SK-N-SH treated with all-trans-retinoic acid at 6 μM for 48 hours (cell line): ENCODE data around the gene SPAG4.

Source experiments
- ATAC-seq: fragments of 200-7000 bp; cut with Tn5 transposase; 3 replicates; pipeline ENCODE4 v1.9.1; 2020; ENCODE audit warnings: mild to moderate bottlenecking, moderate library complexity
- ARNTL ChIP-seq: fragments of 450-650 bp; formaldehyde crosslinking; IDR thresholded peaks from 2 replicates; pipeline ENCODE4 v1.5.0; 2020; ENCODE audit warnings: low read depth, mild to moderate bottlenecking, moderate library complexity, borderline replicate concordance
- BACH2 ChIP-seq: fragments of 250-450 bp; sonication (Bioruptor Pico); IDR thresholded peaks from 2 replicates; pipeline ENCODE4 v1.9.0; 2021; ENCODE audit warnings: mild to moderate bottlenecking, borderline replicate concordance
- CSDC2 ChIP-seq: fragments of 250-450 bp; sonication (Bioruptor Pico); IDR thresholded peaks from 2 replicates; pipeline ENCODE4 v1.5.0; 2020; ENCODE audit warnings: mild to moderate bottlenecking, moderate library complexity
- ESRRG ChIP-seq: fragments of 250-450 bp; sonication (Bioruptor Pico); IDR thresholded peaks from 2 replicates; pipeline ENCODE4 v1.6.1; 2021; ENCODE audit warnings: mild to moderate bottlenecking
- GLIS3 ChIP-seq: fragments of 250-450 bp; sonication (Bioruptor Pico); IDR thresholded peaks from 2 replicates; pipeline ENCODE4 v1.5.0; 2020; ENCODE audit warnings: mild to moderate bottlenecking, moderate library complexity
- ISL1 ChIP-seq: fragments of 250-450 bp; sonication (Bioruptor Pico); IDR thresholded peaks from 2 replicates; pipeline ENCODE4 v2.1.2; 2022; ENCODE audit warnings: mild to moderate bottlenecking, moderate library complexity
- OSR1 ChIP-seq: fragments of 250-450 bp; sonication (Bioruptor Pico); IDR thresholded peaks from 2 replicates; pipeline ENCODE4 v1.8.0; 2022; ENCODE audit warnings: moderate library complexity, mild to moderate bottlenecking, inconsistent platforms
- POU6F1 ChIP-seq: fragments of 250-450 bp; sonication (Bioruptor Pico); IDR thresholded peaks from 2 replicates; pipeline ENCODE4 v1.8.0; 2021; ENCODE audit warnings: low read depth, mild to moderate bottlenecking, moderate library complexity, borderline replicate concordance
- PPARA ChIP-seq: fragments of 250-450 bp; sonication (Bioruptor Pico); IDR thresholded peaks from 2 replicates; pipeline ENCODE4 v1.5.0; 2020; ENCODE audit warnings: mild to moderate bottlenecking, borderline replicate concordance
- RARB ChIP-seq: fragments of 250-450 bp; sonication (Bioruptor Pico); IDR thresholded peaks from 2 replicates; pipeline ENCODE4 v1.8.0; 2021; ENCODE audit warnings: mild to moderate bottlenecking, moderate library complexity
- SNAI2 ChIP-seq: fragments of 250-450 bp; sonication (Bioruptor Pico); IDR thresholded peaks from 2 replicates; pipeline ENCODE4 v1.5.0; 2020; ENCODE audit warnings: mild to moderate bottlenecking, moderate library complexity
- TCF4 ChIP-seq: fragments of 250-450 bp; sonication (Bioruptor Pico); IDR thresholded peaks from 2 replicates; pipeline ENCODE4 v1.8.0; 2021; ENCODE audit warnings: mild to moderate bottlenecking, moderate library complexity, borderline replicate concordance
- TOX ChIP-seq: fragments of 250-450 bp; sonication (Bioruptor Pico); IDR thresholded peaks from 2 replicates; pipeline ENCODE4 v1.8.0; 2021; ENCODE audit warnings: mild to moderate bottlenecking, moderate library complexity, borderline replicate concordance
- ZFP3 ChIP-seq: fragments of 250-450 bp; sonication (Bioruptor Pico); IDR thresholded peaks from 2 replicates; pipeline ENCODE4 v1.5.0; 2020; ENCODE audit warnings: mild to moderate bottlenecking, moderate library complexity
- ZFP30 ChIP-seq: fragments of 450-650 bp; formaldehyde crosslinking; IDR thresholded peaks from 2 replicates; pipeline ENCODE4 v1.5.0; 2022; ENCODE audit warnings: mild to moderate bottlenecking, moderate library complexity
- ZNF565 ChIP-seq: fragments of 450-650 bp; formaldehyde crosslinking; conservative IDR thresholded peaks from 2 replicates; pipeline ENCODE4 v1.5.0; 2020; ENCODE audit warnings: low read depth, mild to moderate bottlenecking, moderate library complexity
- ZNF70 ChIP-seq: fragments of 450-650 bp; formaldehyde crosslinking; IDR thresholded peaks from 2 replicates; pipeline ENCODE4 v1.5.0; 2020; ENCODE audit warnings: mild to moderate bottlenecking, moderate library complexity
- ZNF8 ChIP-seq: fragments of 450-650 bp; formaldehyde crosslinking; IDR thresholded peaks from 2 replicates; pipeline ENCODE4 v1.5.0; 2020; ENCODE audit warnings: mild to moderate bottlenecking, moderate library complexity
- TF ChIP-seq, protein P1 (sequence below): fragments of 250-450 bp; sonication (Bioruptor Pico); IDR thresholded peaks from 2 replicates; pipeline ENCODE4 v1.5.1; 2020; ENCODE audit warnings: low read depth, mild to moderate bottlenecking, moderate library complexity
- TF ChIP-seq, protein P2 (sequence below): fragments of 250-450 bp; sonication (Bioruptor Pico); IDR thresholded peaks from 2 replicates; pipeline ENCODE4 v1.5.1; 2021; ENCODE audit warnings: mild to moderate bottlenecking, moderate library complexity
- TF ChIP-seq, protein P3 (sequence below): fragments of 250-450 bp; sonication (Bioruptor Pico); IDR thresholded peaks from 2 replicates; pipeline ENCODE4 v1.5.0; 2020; ENCODE audit warnings: mild to moderate bottlenecking, moderate library complexity

Gene SPAG4

GRCh38 chr20:35626386-35627001 is 10.9 kb downstream of the SPAG4 start:
- TF ChIP-seq RARB (no peak), GLIS3 (CRISPR knock-in tag) (no peak), OSR1 (CRISPR knock-in tag) (no peak), ZNF565 (no peak), ZFP3 (CRISPR knock-in tag) (no peak), SNAI2 (CRISPR knock-in tag) (no peak), ISL1 (CRISPR knock-in tag) (no peak)
- TF ChIP-seq, protein P1, sequence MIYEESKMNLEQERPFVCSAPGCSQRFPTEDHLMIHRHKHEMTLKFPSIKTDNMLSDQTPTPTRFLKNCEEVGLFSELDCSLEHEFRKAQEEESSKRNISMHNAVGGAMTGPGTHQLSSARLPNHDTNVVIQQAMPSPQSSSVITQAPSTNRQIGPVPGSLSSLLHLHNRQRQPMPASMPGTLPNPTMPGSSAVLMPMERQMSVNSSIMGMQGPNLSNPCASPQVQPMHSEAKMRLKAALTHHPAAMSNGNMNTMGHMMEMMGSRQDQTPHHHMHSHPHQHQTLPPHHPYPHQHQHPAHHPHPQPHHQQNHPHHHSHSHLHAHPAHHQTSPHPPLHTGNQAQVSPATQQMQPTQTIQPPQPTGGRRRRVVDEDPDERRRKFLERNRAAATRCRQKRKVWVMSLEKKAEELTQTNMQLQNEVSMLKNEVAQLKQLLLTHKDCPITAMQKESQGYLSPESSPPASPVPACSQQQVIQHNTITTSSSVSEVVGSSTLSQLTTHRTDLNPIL (CRISPR knock-in tag): no peak
- TF ChIP-seq, protein P2, sequence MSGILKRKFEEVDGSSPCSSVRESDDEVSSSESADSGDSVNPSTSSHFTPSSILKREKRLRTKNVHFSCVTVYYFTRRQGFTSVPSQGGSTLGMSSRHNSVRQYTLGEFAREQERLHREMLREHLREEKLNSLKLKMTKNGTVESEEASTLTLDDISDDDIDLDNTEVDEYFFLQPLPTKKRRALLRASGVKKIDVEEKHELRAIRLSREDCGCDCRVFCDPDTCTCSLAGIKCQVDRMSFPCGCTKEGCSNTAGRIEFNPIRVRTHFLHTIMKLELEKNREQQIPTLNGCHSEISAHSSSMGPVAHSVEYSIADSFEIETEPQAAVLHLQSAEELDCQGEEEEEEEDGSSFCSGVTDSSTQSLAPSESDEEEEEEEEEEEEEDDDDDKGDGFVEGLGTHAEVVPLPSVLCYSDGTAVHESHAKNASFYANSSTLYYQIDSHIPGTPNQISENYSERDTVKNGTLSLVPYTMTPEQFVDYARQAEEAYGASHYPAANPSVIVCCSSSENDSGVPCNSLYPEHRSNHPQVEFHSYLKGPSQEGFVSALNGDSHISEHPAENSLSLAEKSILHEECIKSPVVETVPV (CRISPR knock-in tag): no peak
- ATAC-seq: no peak

DNA sequence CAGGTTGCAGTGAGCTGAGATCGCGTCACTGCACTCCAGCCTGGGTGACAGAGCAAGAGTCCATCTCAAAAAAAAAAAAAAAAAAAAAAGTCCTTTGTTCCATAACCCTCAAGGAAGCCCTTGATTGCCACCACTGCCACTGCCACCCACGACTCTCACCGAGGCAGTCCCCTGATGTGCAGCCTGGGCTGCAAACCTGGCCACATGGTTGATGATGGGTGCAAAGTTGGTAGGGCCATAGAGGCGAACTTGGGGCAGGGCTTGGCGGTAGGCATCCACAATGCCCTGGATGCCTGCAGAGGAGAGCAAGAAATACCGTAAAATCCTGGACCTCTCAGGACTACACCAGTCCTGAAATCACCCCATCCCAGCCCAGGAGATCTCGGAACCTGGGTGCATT is 11.5 kb downstream of the SPAG4 start:
- TF ChIP-seq ESRRG (no peak), ARNTL (CRISPR knock-in tag) (no peak), ZFP3 (CRISPR knock-in tag) (no peak), CSDC2 (CRISPR knock-in tag) (no peak), BACH2 (CRISPR knock-in tag) (no peak), POU6F1 (CRISPR knock-in tag) (no peak), ZNF70 (no peak), RARB (no peak), GLIS3 (CRISPR knock-in tag) (no peak), ISL1 (CRISPR knock-in tag) (no peak), OSR1 (CRISPR knock-in tag) (no peak), ZFP30 (CRISPR knock-in tag) (no peak), ZNF565 (no peak), TCF4 (CRISPR knock-in tag) (no peak), PPARA (CRISPR knock-in tag) (no peak), TOX (CRISPR knock-in tag) (no peak), ZNF8 (CRISPR knock-in tag) (no peak)
- TF ChIP-seq, protein P2 (CRISPR knock-in tag): no peak
- TF ChIP-seq, protein P3, sequence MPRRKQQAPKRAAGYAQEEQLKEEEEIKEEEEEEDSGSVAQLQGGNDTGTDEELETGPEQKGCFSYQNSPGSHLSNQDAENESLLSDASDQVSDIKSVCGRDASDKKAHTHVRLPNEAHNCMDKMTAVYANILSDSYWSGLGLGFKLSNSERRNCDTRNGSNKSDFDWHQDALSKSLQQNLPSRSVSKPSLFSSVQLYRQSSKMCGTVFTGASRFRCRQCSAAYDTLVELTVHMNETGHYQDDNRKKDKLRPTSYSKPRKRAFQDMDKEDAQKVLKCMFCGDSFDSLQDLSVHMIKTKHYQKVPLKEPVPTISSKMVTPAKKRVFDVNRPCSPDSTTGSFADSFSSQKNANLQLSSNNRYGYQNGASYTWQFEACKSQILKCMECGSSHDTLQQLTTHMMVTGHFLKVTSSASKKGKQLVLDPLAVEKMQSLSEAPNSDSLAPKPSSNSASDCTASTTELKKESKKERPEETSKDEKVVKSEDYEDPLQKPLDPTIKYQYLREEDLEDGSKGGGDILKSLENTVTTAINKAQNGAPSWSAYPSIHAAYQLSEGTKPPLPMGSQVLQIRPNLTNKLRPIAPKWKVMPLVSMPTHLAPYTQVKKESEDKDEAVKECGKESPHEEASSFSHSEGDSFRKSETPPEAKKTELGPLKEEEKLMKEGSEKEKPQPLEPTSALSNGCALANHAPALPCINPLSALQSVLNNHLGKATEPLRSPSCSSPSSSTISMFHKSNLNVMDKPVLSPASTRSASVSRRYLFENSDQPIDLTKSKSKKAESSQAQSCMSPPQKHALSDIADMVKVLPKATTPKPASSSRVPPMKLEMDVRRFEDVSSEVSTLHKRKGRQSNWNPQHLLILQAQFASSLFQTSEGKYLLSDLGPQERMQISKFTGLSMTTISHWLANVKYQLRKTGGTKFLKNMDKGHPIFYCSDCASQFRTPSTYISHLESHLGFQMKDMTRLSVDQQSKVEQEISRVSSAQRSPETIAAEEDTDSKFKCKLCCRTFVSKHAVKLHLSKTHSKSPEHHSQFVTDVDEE (CRISPR knock-in tag): no peak
- TF ChIP-seq, protein P1 (CRISPR knock-in tag): no peak
- ATAC-seq: no peak
